NCI-H446 treated with DMSO at 0.1 percent for 48 hours (cell line): Measurements from ENCODE around the gene COL4A6.
"Not testable (repeated sequence)": the region's sequence is repeated elsewhere in the genome, so short reads cannot be mapped to it uniquely, and the experiment has no call there.

Experiments used
- DNase-seq: peaks from one replicate; lab custom pipeline; 2025; lab: John Stamatoyannopoulos, UW

Gene COL4A6

GRCh38 chrX:108438110-108438623 lies at the start of gene COL4A6:
Gene COL4A6 (minus strand): TSS chrX:108438422. CDS start chrX:108438196, 226 bp downstream.
- peak; percentile 4 for DNase-seq

GRCh38 chrX:108485960-108486359 lies 47.7 kb upstream of the COL4A6 start:
- no peak for DNase-seq

- DNase-seq: no peak
These were observed 46.0 kb upstream of the COL4A6 start for GRCh38 chrX:108484251-108484650.

- DNase-seq: not testable (repeated sequence)
These were observed 43.3 kb upstream of the COL4A6 start for GRCh38 chrX:108481528-108481927.

GRCh38 chrX:108473979-108474378 lies 35.8 kb upstream of the COL4A6 start:
- DNase-seq: no peak

GRCh38 chrX:108468486-108468885 lies 30.3 kb upstream of the COL4A6 start:
- no peak for DNase-seq

GRCh38 chrX:108464604-108465003 lies 26.4 kb upstream of the COL4A6 start:
- DNase-seq: no peak

GRCh38 chrX:108456971-108457477 lies 18.8 kb upstream of the COL4A6 start:
- DNase-seq: no peak

- DNase-seq: no peak
These were observed 15.6 kb upstream of the COL4A6 start for GRCh38 chrX:108453841-108454240.

- no peak for DNase-seq
These were observed 9.1 kb upstream of the COL4A6 start for GRCh38 chrX:108447303-108447702.

- peak; percentile 30 for DNase-seq
These were observed 4.8 kb upstream of the COL4A6 start for GRCh38 chrX:108442901-108443464.

GRCh38 chrX:108439961-108440696 lies 1.9 kb upstream of the COL4A6 start:
- no peak for DNase-seq

GRCh38 chrX:108439426-108439942 lies 1.3 kb upstream of the COL4A6 start, which contains the start of gene COL4A5:
Gene COL4A5 (plus strand): TSS chrX:108439838. CDS start chrX:108440126, 288 bp downstream.
- DNase-seq: peak; percentile 86

GRCh38 chrX:108437349-108438109 lies 693 bp downstream of the COL4A6 start:
- DNase-seq: no peak

GRCh38 chrX:108435261-108435660 lies 3.0 kb downstream of the COL4A6 start:
- DNase-seq: no peak

GRCh38 chrX:108426262-108426661 lies 12.0 kb downstream of the COL4A6 start:
- no peak for DNase-seq

GRCh38 chrX:108420481-108420880 lies 17.7 kb downstream of the COL4A6 start:
- DNase-seq: no peak

GRCh38 chrX:108419401-108419800 lies 18.8 kb downstream of the COL4A6 start:
- no peak for DNase-seq

GRCh38 chrX:108417257-108417656 lies 21.0 kb downstream of the COL4A6 start:
- DNase-seq: no peak

- DNase-seq: no peak
These were observed 22.3 kb downstream of the COL4A6 start for GRCh38 chrX:108415891-108416290.

GRCh38 chrX:108415146-108415545 lies 23.1 kb downstream of the COL4A6 start:
- no peak for DNase-seq

- DNase-seq: no peak
These were observed 25.4 kb downstream of the COL4A6 start for GRCh38 chrX:108412783-108413182.
